Measurements from ENCODE around the gene DLEC1.

DNA sequence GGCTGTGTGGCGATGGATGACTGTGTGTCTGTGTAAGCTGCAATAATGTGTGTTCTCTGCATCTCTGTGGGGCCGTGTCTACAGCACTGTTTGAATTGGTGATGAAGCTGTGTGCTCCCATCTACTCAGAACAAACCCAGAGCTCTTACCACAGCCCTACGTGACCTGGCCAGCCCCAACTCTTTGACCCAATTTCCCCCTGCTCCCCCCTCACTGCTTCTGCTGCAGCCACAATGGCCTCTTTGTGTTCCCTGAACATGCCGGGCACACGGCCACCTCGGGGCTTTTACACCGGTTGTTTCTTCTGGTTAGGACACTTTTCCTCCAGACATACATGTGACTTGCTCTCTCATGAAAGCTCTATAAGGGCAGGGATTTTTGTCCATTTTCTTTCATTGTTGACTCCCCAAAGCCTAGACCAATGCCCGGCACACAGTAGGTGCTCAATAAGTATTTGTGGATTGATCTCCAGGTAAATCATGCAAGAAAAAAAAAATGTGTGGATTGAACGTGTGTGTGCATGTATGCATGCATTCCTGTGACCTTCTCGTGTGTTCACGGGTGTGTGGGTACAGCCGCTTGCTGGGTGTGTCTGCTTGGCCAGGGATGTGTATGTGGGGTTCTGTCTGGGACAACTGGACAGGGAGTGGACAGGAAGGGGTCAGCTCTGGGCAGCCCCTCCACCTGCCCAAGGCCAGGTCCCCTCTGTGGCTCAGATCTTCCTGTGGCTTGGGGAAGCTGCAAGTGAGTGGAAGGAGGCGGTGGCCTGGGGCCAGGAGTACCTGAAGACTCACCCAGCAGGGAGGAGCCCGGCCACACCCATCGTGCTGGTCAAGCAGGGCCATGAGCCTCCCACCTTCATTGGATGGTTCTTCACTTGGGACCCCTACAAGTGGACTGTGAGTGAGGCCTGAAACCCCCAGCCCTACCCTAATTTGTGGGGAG, 33.7 kb upstream of the DLEC1 start:
- TF ChIP-seq ZNF565 (CRISPR knock-in tag; conservative IDR thresholded peaks at IDR 0.05; ENCODE audit: low read depth) = no peak
- no peak for TF ChIP-seq TOX (CRISPR knock-in tag; IDR thresholded peaks at IDR 0.05; ENCODE audit: borderline replicate concordance)
- TF ChIP-seq ESRRG (CRISPR knock-in tag; IDR thresholded peaks at IDR 0.05) = no peak
- TF ChIP-seq POU6F1 (CRISPR knock-in tag; IDR thresholded peaks at IDR 0.05; ENCODE audit: borderline replicate concordance, low read depth) = no peak
- TF ChIP-seq PATZ1 (CRISPR knock-in tag; IDR thresholded peaks at IDR 0.05; ENCODE audit: borderline replicate concordance) = no peak
- TF ChIP-seq, protein P1, sequence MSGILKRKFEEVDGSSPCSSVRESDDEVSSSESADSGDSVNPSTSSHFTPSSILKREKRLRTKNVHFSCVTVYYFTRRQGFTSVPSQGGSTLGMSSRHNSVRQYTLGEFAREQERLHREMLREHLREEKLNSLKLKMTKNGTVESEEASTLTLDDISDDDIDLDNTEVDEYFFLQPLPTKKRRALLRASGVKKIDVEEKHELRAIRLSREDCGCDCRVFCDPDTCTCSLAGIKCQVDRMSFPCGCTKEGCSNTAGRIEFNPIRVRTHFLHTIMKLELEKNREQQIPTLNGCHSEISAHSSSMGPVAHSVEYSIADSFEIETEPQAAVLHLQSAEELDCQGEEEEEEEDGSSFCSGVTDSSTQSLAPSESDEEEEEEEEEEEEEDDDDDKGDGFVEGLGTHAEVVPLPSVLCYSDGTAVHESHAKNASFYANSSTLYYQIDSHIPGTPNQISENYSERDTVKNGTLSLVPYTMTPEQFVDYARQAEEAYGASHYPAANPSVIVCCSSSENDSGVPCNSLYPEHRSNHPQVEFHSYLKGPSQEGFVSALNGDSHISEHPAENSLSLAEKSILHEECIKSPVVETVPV (CRISPR knock-in tag; IDR thresholded peaks at IDR 0.05) = no peak
- no peak for TF ChIP-seq CREB5 (CRISPR knock-in tag; IDR thresholded peaks at IDR 0.05; ENCODE audit: low read depth)
- TF ChIP-seq ZFP3 (CRISPR knock-in tag; IDR thresholded peaks at IDR 0.05) = no peak
- TF ChIP-seq RARB (CRISPR knock-in tag; IDR thresholded peaks at IDR 0.05) = no peak
- TF ChIP-seq CSDC2 (CRISPR knock-in tag; IDR thresholded peaks at IDR 0.05) = no peak
- TF ChIP-seq GLIS3 (CRISPR knock-in tag; IDR thresholded peaks at IDR 0.05) = no peak

All from SK-N-SH treated with all-trans-retinoic acid at 6 μM for 48 hours (cell line).